Measurements from ENCODE around the gene B3GAT2.

B3GAT2 gene

GRCh38 chr6:70863343-70863742 lies 93.5 kb downstream of the B3GAT2 start:
- Histone ChIP-seq H3K27me3 (replicated peaks; ENCODE audit: control insufficient read depth, insufficient read depth, low read length) (no peaks in the 10 kb centered on the region), H3K36me3 (ENCODE audit: control insufficient read depth, insufficient read depth, low read length) (no peaks in the 10 kb centered on the region; the same call in 1 of the 2 replicates), H3K4me3 (replicated peaks; ENCODE audit: low read depth, low read length) (no peak overlapping the region)
- DNase-seq (ENCODE audit: extremely low read depth, insufficient read length), result no peak
- TF ChIP-seq, protein P1, sequence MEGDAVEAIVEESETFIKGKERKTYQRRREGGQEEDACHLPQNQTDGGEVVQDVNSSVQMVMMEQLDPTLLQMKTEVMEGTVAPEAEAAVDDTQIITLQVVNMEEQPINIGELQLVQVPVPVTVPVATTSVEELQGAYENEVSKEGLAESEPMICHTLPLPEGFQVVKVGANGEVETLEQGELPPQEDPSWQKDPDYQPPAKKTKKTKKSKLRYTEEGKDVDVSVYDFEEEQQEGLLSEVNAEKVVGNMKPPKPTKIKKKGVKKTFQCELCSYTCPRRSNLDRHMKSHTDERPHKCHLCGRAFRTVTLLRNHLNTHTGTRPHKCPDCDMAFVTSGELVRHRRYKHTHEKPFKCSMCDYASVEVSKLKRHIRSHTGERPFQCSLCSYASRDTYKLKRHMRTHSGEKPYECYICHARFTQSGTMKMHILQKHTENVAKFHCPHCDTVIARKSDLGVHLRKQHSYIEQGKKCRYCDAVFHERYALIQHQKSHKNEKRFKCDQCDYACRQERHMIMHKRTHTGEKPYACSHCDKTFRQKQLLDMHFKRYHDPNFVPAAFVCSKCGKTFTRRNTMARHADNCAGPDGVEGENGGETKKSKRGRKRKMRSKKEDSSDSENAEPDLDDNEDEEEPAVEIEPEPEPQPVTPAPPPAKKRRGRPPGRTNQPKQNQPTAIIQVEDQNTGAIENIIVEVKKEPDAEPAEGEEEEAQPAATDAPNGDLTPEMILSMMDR (IDR thresholded peaks at IDR 0.05; ENCODE audit: insufficient read depth, low read length, poor library complexity, severe bottlenecking), result no peak

GRCh38 chr6:70860920-70861319 lies 95.9 kb downstream of the B3GAT2 start:
- TF ChIP-seq, protein P1 (IDR thresholded peaks at IDR 0.05; ENCODE audit: insufficient read depth, low read length, poor library complexity, severe bottlenecking), result no peak
- Histone ChIP-seq H3K36me3 (ENCODE audit: control insufficient read depth, insufficient read depth, low read length) (no peaks in the 10 kb centered on the region; the same call in 1 of the 2 replicates), H3K27me3 (replicated peaks; ENCODE audit: control insufficient read depth, insufficient read depth, low read length) (no peaks in the 10 kb centered on the region), H3K4me3 (replicated peaks; ENCODE audit: low read depth, low read length) (no peak overlapping the region)
- no peak for DNase-seq (ENCODE audit: extremely low read depth, insufficient read length)

- no peak overlapping the region for H3K4me3 ChIP-seq (replicated peaks; ENCODE audit: low read depth, low read length)
- no peaks in the 10 kb centered on the region for H3K27me3 ChIP-seq (replicated peaks; ENCODE audit: control insufficient read depth, insufficient read depth, low read length)
- no peaks in the 10 kb centered on the region; the same call in 1 of the 2 replicates for H3K36me3 ChIP-seq (ENCODE audit: control insufficient read depth, insufficient read depth, low read length)
- TF ChIP-seq, protein P1 (IDR thresholded peaks at IDR 0.05; ENCODE audit: insufficient read depth, low read length, poor library complexity, severe bottlenecking), result no peak
- DNase-seq (ENCODE audit: extremely low read depth, insufficient read length), result no peak
Measured at GRCh38 chr6:70860045-70860444, 96.8 kb downstream of the B3GAT2 start.

DNA sequence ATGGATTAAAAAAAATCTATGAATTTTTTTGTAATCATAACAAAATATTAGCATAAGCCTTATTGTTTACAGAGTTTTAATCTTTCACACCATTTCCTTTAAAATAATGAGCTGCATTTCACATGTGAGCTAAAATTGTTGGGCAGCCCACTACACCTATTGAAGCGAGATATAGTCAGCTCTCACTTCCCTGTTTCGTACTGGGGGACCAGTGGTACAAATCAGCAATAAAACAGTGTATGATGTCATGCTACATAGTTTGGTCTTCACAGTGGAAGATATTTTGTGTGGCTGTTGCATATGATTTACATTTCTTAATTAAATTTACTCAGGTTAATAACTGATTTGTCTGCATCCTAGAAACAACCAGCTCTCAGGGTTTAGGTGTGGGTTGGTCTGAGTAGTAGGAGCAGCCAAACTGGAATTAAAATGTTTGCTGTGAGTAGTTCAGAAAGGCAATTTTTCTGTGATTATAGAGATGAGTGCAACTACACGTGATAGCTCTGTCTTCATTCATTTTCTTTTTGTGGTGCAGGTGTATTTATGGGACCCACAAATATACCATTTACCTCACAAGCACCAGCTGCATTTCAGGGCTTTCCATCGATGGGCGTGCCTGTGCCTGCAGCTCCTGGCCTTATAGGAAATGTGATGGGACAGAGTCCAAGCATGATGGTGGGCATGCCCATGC lies 99.3 kb downstream of the B3GAT2 start:
- no peaks in the 10 kb centered on the region; the same call in 1 of the 2 replicates for H3K36me3 ChIP-seq (ENCODE audit: control insufficient read depth, insufficient read depth, low read length)
- no peak overlapping the region for H3K4me3 ChIP-seq (replicated peaks; ENCODE audit: low read depth, low read length)
- DNase-seq (ENCODE audit: extremely low read depth, insufficient read length), result peak; percentile 41
- TF ChIP-seq, protein P1 (IDR thresholded peaks at IDR 0.05; ENCODE audit: insufficient read depth, low read length, poor library complexity, severe bottlenecking), result no peak
- no peaks in the 10 kb centered on the region for H3K27me3 ChIP-seq (replicated peaks; ENCODE audit: control insufficient read depth, insufficient read depth, low read length)

- no peak for DNase-seq (ENCODE audit: extremely low read depth, insufficient read length)
- TF ChIP-seq, protein P1 (IDR thresholded peaks at IDR 0.05; ENCODE audit: insufficient read depth, low read length, poor library complexity, severe bottlenecking), result no peak
- Histone ChIP-seq H3K4me3 (replicated peaks; ENCODE audit: low read depth, low read length) (no peak overlapping the region), H3K27me3 (replicated peaks; ENCODE audit: control insufficient read depth, insufficient read depth, low read length) (no peaks in the 10 kb centered on the region), H3K36me3 (ENCODE audit: control insufficient read depth, insufficient read depth, low read length) (no peaks in the 10 kb centered on the region; the same call in 1 of the 2 replicates)
Measured at GRCh38 chr6:70852667-70853246, 104.1 kb downstream of the B3GAT2 start.
